ENCODE data around the gene ALDH2.
"Not testable (repeated sequence)": the region's sequence is repeated elsewhere in the genome, so short reads cannot be mapped to it uniquely, and the experiment has no call there.

The ALDH2 gene

DNA sequence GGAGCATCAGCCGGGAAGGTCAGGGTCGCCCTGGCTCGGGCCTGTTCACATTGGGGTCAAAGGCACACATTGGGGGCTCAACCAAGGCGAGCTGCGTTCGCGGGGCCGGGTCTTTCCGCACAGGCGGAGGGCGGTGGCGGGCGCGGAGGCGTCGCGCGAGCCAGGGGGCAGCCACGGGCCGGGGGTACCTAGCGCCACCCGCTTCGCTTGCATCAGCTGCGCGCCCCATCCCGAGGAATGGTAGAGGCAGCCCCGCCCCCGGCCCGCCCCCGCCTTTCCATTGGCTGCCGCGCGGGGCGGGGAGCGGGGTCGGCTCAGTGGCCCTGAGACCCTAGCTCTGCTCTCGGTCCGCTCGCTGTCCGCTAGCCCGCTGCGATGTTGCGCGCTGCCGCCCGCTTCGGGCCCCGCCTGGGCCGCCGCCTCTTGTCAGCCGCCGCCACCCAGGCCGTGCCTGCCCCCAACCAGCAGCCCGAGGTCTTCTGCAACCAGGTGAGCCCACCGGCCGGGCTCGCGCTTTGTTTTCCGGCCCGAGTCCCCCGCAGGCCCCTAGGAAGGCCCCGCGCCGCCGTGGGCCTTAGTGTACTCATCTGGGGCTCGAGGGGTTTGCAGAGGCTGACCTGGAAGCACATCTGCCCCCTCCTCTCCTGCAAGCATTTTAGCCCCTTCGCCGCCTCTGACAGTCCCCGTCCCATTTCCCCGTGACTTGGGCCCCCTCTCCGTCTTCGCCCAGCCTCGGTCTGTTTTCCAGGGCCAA, at the start of gene ALDH2:
Gene ALDH2 (plus strand): TSS at position 326 of the 754 bp plus-strand sequence. CDS start 50 bp downstream, at position 376.
- no peak for DNase-seq (ENCODE audit: low read depth)

DNA sequence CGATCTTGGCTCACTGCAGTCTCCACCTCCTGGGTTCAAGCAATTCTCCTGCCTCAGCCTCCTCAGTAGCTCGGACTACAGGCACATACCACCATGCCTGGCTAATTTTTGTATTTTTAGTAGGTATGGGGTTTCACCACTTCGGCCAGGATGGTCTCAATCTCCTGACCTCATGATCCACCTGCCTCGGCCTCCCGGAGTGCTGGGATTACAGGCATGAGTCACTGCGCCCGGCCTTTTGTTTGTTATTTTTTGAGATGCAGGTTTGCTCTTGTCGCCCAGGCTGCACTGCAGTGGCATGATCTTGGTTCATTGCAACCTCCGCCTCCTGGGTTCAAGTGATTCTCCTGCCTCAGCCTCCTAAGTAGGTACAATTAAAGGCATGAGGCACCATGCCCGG, 47.4 kb upstream of the ALDH2 start:
- not testable (repeated sequence) for DNase-seq (ENCODE audit: low read depth)

DNA sequence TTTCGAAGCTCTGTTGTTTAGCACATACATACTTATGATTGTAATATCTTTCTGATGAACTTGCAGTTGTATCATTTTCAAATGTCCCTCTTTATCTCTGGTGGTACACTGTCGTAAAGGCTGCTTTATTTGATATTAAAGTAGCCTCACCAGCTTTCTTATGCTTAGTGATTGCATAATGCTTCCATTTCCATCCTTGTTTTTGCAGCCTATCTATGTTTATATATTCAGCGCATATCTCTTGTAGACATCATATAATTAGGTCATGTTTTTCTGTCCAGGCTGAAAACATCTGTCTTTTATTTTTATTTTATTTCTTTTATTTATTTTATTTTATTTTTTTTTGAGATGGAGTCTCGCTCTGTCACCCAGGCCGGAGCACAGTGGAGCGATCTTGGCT, 46.3 kb upstream of the ALDH2 start:
- DNase-seq (ENCODE audit: low read depth): no peak

DNA sequence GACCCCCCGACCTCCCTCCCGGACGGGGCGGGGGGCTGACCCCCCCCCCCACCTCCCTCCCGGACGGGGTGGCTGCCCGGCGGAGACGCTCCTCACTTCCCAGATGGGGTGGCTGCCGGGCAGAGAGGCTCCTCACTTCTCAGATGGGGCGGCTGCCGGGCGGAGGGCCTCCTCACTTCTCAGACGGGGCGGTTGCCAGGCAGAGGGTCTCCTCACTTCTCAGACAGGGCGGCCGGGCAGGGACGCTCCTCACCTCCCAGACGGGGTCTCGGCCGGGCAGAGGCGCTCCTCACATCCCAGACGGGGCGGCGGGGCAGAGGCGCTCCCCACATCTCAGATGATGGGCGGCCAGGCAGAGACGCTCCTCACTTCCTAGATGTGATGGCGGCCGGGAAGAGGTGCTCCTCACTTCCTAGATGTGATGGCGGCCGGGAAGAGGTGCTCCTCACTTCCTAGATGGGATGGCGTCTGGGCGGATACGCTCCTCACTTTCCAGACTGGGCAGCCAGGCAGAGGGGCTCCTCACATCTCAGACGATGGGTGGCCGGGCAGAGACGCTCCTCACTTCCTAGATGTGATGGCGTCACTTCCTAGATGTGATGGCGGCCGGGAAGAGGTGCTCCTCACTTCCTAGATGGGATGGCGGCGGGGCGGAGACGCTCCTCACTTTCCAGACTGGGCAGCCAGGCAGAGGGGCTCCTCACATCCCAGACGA, 42.9 kb upstream of the ALDH2 start:
- DNase-seq (ENCODE audit: low read depth): not testable (repeated sequence)

DNA sequence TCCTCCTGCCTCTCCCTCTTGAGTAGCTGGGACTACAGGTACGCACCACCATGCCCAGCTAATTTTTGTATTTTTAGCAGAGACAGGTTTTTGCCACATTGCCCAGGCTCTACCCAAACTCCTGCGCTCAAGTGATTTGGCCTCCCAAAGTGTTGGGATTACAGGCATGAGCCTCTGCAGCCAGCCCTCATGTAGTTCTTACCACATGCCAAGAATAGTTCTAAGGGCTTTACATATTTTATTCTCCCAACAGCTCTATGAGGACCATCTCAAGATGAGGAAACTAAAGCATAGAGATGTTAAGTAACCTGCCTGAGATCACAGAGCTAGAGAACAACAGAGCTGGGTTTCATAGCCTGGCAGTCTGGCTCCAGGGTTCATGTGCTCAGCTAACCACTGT, 37.9 kb upstream of the ALDH2 start:
- DNase-seq (ENCODE audit: low read depth): no peak

DNA sequence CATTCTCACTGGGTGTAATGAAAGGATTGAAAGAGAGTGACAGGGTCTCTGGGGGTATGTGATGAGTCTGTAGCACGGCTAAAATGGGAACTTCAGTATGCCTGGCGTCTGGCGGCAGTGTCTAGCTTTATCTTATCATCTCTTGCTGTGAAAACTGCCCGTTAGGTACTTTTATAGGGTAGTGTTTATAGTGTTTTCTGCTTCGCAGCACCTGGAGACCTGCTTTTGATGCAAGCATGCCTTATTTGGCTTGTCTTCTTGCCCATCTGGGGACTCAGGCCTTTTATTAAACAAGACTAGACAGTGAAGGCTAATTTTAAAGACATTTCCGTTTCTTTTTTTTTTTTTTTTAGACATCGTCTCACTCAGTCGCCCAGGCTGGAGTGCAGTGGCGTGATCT, 36.3 kb upstream of the ALDH2 start:
- DNase-seq (ENCODE audit: low read depth): no peak

DNA sequence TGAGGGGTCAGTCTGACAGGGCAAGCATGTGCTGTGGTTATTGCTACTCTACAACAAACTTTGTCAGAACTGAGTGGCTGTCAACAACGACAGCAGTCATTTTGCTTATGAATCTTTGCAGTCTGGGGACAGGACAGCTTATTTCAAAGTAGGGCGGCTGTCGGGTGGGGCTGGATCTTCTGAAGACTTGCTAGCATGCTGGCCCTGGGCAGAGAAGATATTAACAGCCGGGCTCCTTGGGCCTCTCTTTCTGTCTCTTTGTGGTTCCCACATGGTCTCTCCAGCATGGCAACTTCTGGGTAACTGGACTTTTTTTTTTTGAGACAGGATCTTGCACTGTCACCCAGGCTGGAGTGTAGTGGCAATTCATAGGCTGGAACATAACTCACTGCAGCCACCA, 33.9 kb upstream of the ALDH2 start:
- DNase-seq (ENCODE audit: low read depth): no peak

DNA sequence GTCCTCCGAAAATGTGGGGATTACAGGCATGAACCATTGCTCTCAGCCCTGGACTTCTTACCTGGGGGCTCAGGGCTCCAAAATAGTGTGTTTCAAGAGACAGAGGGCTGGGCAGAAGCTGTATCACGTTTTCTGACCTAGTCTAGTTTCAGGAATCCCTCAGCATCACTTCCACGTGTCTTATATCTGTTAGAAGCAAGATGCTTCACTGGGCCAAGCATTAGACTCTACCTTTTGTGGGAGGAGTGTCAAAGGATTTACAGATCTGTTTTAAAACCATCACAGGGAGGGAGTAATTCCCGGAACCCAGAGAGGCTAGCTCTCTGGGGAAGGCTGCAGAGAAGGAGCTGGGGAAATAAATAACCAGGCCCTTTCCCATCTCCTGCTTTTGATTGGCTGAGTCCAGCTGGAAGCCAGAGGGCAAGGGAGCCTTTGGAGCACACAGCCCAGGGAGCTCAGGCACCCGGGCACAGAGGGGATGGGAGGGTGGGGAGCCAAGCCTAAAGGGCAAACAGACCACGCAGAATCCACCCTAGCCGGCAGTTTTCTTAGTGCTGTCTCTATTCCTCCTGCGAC, 33.3 kb upstream of the ALDH2 start:
- DNase-seq (ENCODE audit: low read depth): no peak

DNA sequence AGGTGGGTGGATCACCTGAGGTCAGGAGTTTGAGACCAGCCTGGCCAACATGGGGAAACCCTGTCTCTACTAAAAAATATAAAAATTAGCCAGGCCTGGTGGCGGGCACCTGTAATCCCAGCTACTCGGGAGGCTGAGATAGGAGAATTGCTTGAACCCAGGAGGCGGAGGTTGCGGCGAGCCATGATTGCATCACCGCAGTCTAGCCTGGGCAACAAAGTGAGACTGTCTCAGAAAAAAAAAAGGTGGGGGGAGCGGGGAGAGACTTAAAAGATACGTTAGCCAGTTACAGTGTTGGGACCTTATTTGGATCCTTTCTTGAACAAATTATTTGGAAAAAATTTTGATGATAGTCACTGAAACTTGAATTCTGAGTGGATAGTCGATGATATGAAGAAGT, 27.2 kb upstream of the ALDH2 start:
- DNase-seq (ENCODE audit: low read depth): not testable (repeated sequence)

DNA sequence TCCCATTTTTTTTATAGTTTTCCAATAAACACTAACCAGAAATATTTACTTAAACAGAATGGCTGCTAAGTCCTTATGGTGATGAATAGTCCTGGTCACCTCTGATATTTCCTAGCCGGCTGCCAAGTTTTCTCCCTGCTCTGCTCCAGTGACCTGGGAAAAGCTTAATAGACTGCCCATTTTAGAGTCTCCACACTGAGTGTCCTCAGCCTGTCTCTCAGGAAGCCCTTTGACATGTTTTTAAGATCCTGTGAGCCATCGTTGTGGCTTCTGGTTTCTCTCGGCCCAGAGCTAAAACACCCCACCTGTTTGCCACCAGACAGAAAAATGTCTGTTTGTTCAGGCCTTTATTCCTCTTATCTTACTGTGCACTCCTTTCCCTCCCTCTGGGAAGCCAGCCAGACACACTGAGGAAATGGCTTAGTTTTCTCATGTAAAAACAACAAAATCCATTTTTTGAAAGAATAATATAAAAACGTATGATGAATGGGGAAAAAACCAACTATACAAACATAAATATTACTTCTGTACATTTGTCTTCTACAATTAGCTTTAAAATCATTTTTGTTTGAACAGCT, 25.4 kb upstream of the ALDH2 start:
- no peak for DNase-seq (ENCODE audit: low read depth)

DNA sequence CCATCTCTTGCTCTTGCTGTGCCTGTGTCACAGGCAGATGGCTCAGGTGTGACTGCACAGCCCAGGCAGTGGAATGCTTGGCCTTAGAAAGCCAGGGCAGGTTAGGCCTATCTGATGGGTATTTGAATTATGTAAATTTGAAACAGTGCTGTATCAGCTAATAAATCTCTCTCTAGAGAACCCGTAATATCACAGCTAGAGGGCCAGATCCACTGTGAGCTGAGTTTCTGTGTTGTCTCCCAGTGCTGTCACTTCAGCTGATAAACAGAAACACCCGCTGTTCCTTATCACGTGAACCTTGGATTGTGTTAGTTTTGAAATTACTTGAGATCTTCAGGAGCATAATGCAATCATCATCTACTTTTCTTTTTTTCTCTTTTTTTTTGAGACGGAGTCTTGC, 21.5 kb upstream of the ALDH2 start:
- DNase-seq (ENCODE audit: low read depth): no peak

DNA sequence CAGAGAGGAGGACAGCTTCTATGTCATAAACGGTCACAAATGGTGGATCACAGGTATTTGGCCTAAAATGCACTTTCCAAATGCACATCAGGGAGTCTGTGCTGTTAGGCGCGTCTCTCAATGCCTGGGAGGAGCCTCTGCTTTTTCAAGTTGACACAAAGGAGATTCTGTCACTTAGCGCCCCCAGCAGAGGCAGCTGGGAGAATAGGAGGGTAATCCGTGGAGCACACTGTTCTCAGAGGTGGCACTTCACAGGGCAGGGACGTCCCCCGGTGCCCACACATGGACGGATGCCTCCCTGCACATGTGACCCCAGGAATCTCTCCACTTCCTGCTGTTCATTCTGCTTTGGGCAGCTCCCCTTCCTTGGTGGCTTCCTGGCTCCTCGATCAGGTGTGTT, 19.4 kb upstream of the ALDH2 start:
- no peak for DNase-seq (ENCODE audit: low read depth)

DNA sequence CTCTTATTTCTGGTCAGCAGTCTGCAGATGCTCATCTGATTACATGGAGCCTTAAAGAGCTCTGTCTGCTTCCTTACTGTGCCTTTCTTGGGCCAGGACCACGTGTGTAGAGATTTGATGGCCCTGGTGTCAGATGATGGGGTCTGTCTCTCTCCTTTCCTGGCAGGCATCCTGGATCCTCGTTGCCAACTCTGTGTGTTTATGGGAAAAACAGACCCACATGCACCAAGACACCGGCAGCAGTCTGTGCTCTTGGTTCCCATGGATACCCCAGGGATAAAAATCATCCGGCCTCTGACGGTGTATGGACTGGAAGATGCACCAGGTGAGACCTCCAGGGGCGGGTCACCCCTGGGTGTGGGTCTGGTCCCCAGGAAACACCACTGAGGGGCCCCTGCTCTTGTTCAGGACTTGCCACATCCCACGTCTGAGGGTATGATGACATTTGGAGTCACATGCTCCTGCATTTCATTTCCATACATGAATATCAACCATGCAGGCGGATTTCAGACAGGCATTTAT, 18.5 kb upstream of the ALDH2 start:
- no peak for DNase-seq (ENCODE audit: low read depth)

DNA sequence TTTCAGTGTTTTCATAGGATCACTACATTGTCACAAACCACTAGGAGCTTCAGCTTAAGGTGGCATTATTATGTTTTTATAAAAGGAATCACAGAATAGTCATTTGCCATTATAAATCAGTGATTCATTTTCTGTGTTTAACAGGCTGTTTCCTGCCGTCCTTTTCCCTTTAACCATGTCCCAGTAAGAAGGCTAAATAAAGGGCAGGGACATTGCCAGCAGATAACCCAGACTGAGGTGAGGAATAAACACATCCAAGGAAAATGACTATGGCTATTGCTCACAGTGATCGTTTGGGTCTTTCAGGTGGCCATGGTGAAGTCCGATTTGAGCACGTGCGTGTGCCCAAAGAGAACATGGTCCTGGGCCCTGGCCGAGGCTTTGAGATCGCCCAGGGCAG, 17.9 kb upstream of the ALDH2 start:
- no peak for DNase-seq (ENCODE audit: low read depth)

DNA sequence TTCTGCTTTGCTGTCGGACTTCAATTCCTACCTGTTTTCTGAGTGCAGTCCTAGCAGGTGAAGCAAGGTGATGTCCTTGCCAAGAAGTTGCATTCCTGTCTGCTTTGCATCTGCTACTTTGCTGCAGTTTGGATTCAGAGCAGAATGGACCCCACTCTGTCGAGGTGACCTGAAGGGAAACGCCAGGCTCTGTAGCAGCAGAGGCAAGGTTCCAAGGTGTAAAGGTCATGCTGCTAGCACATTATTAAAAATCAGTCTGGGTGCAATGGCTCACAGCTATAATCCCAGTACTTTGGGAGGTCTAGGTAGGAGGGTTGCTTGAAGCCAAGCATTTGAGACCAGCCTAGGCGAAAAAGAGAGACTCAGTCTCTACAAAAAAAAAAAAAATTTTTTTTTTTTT, 17.3 kb upstream of the ALDH2 start:
- DNase-seq (ENCODE audit: low read depth): no peak

DNA sequence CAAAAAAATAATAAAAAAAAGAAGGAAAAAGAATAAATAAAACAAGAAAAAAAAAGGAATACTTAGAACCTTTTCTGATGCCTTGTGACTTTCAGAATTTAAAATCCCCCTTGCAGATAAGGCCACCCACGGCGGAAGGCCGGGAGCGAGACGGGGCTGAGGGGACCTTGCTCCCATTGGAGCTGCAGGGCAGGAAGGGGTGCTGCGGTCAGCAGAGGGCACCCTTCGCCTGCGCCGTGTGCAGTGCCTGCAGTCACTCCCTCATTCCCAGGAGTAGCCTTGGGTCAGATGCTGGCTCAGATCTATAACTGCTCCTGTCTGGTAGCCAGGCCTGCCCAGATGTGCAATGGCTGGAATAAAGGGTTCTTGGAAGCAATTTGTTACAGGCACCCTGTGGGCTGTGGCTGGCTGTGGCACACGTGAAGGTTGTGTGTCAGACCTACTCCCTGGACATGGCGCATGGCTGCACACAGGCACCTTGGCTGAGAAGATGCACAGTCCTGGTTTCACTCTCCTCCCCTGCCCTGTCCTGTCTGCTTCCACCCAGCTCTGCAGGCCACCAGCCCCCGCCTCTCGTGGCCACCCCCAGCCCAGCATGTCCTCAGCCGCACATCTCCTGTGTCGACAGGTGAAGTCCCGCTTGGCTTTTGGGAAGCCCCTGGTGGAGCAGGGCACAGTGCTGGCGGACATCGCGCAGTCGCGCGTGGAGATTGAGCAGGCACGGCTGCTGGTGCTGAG, 13.4 kb upstream of the ALDH2 start:
- no peak for DNase-seq (ENCODE audit: low read depth)

DNA sequence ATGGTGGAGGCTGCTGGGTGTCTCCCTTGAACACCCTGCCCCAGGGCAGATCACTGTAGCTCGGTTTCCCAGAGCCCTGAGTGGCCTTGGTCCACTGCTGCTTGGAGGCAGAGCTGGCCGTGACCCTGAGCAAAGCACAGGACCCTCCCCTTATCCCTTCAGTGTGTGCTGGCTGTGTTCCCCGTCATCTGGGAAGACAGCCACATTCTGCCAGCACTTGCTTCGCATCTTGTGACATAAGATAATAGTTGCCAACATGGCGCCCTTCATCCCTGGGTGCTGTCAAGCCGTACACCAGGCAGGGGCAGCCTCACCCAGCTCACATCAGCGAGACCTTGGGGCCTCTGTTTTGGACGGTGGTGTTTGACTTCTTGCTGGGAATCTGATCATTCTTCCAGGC, 12.1 kb upstream of the ALDH2 start:
- DNase-seq (ENCODE audit: low read depth): no peak

DNA sequence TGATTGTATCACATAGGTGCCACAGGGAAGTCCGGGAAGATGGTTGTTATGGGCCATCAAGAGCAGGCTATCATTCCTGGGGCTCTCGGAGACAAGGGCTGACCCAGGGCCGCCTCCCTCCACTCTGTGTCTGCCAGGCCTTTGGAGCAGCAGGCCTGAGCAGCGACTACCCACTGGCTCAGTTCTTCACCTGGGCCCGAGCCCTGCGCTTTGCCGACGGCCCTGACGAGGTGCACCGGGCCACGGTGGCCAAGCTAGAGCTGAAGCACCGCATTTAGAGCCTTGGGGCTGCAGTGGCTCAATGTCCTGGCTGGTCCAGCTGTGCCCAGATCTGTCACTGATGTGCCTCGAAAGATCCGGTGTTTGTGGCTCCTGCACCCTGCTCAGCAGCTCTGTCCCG, 10.5 kb upstream of the ALDH2 start:
- no peak for DNase-seq (ENCODE audit: low read depth)

DNA sequence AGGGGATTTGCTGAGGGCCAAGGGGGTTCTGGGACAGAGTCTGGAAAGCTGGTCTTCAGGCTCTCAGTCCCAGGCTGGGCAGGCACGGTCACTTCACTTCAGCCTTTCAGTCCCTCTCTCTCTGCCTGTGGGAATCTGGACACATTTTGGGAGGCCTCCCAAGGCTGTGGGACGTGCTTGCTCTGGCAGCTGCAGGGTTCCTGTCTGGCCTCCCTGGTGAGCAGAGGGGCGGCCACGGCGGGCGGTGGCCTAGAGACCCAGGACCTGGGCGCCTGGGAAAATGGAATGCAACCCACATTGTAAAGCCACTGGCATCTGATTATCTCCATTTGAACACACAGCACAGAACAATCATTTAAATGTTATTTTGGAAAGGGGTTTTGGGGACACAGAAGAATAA, 10.1 kb upstream of the ALDH2 start:
- no peak for DNase-seq (ENCODE audit: low read depth)

DNA sequence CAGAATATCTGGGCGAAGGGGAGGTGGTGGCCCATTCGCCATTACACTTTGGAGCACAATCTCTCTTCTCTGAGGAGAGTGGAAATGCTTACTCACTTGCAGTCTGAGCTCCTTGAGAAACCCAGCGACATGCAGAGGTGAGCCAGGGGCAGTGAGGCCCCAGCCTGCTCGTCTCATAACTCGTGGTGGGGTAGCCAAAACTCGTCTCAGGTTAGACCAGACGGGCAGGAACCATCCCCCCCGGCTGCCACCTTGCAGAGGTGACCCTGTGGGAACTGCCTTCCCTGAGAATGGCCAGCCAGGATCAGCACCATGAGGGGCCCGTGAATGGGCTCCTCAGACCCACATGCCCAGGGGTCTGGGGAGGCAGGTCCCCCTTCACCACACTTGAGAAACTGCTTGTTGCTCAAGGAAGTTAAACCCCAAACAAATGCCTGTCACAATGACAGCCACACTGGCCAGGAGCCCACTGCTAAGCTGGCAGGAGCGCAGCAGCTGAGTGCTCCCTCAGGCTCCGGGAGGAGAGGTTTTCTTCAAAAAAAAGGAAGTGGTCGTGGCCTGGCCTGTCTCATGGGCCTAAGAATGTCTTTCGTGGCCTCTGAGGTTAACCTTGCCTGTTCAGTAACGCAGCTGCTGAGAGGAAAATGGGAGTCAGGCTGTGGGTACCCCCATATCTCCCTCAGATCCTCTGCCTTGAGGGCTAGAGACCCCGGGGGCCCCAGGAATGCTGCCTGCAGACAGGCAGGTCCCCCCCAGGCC, 9.2 kb upstream of the ALDH2 start:
- DNase-seq (ENCODE audit: low read depth): no peak

DNA sequence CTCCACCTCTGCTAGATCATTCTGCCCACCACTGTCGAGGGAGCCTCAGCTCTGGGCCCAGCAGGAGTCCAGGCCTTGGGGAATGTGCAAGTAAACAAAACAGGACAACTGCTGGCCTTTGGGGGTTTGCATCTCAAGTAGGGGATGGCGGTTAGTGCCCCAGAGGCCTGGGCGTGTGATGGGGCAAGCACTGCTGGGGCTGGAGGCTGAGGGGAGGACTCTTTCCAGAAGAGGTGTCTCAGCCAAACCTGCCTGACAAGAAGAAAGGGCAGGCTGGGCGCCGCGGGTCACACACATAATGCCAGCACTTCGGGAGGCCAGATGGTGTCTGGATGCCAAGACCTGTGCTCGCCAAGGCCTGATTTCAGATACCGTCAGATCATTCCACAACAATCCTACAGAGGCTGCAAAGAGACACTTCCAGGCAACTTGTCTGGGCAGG, 8.6 kb upstream of the ALDH2 start:
- no peak for DNase-seq (ENCODE audit: low read depth)
